Neuronal stem cell (in vitro differentiated cells): ENCODE measurements around the gene ZAP70.

Experiments used
- DNase-seq: peaks from one replicate; pipeline ENCODE4 v3.0.0-alpha.2; 2013; ENCODE audit warnings: low spot score
- H2AFZ ChIP-seq: one replicate; pipeline ENCODE4 v1.6.1; 2013; ENCODE audit warnings: mild to moderate bottlenecking, low read length, inconsistent platforms
- H2AK5ac ChIP-seq: 2 replicates; pipeline ENCODE4 v1.6.1; 2013; ENCODE audit warnings: low read depth, mild to moderate bottlenecking, inconsistent platforms, low read length, moderate library complexity, mixed read lengths
- H2BK120ac ChIP-seq: 2 replicates; pipeline ENCODE4 v1.6.1; 2013; ENCODE audit warnings: low read depth, mild to moderate bottlenecking, inconsistent platforms, low read length, moderate library complexity, mixed read lengths
- H2BK12ac ChIP-seq: one replicate; pipeline ENCODE4 v1.6.1; 2013; ENCODE audit warnings: low read length, inconsistent platforms
- H2BK15ac ChIP-seq: 2 replicates; pipeline ENCODE4 v1.6.1; 2013; ENCODE audit warnings: mild to moderate bottlenecking, low read length, inconsistent platforms, mixed read lengths
- H2BK5ac ChIP-seq: one replicate; pipeline ENCODE4 v1.6.1; 2013; ENCODE audit warnings: inconsistent platforms, mild to moderate bottlenecking, low read length, moderate library complexity
- H3K14ac ChIP-seq: one replicate; pipeline ENCODE4 v1.6.1; 2013; ENCODE audit warnings: low read length, inconsistent platforms
- H3K18ac ChIP-seq: 2 replicates; pipeline ENCODE4 v1.6.1; 2013; ENCODE audit warnings: low read length, inconsistent platforms
- H3K23ac ChIP-seq: 2 replicates; pipeline ENCODE4 v1.6.1; 2013; ENCODE audit warnings: low read depth, mild to moderate bottlenecking, mixed read lengths, low read length, inconsistent platforms; ENCODE audit not compliant: poor library complexity
- H3K27ac ChIP-seq: replicated peaks from 3 replicates; pipeline ENCODE4 v1.5.1; 2013; ENCODE audit warnings: low read length, inconsistent platforms
- H3K27me3 ChIP-seq, 3 experiments: 2 replicates each; pipeline ENCODE4 v1.6.1; 2013; ENCODE audit warnings: low read length in 3 of 3, mild to moderate bottlenecking in 2 of 3, inconsistent platforms in 1 of 3, low read depth in 1 of 3, mixed read lengths in 1 of 3, moderate library complexity in 1 of 3; ENCODE audit not compliant: control insufficient read depth in 3 of 3, insufficient read depth in 3 of 3
- H3K36me3 ChIP-seq, 2 donors: replicated peaks in 1 of 2; 2 replicates each; pipeline ENCODE4 v1.6.1; 2013; ENCODE audit warnings: low read length in 2 of 2; ENCODE audit not compliant: control insufficient read depth in 2 of 2, insufficient read depth in 2 of 2
- H3K4ac ChIP-seq: 2 replicates; pipeline ENCODE4 v1.6.1; 2013; ENCODE audit warnings: inconsistent platforms, mild to moderate bottlenecking, low read length, moderate library complexity
- H3K4me1 ChIP-seq, 2 donors: 1 replicate in 1 of 2; 2 replicates in 1 of 2; pipeline ENCODE4 v1.6.1; 2013; ENCODE audit warnings: low read length in 2 of 2, low read depth in 1 of 2; ENCODE audit not compliant: control insufficient read depth in 2 of 2, insufficient read depth in 1 of 2
- H3K4me2 ChIP-seq: one replicate; pipeline ENCODE4 v1.6.1; 2013; ENCODE audit warnings: mild to moderate bottlenecking, low read length, inconsistent platforms; ENCODE audit not compliant: insufficient read depth, poor library complexity, severe bottlenecking
- H3K4me3 ChIP-seq, 2 donors: 2 replicates each; pipeline ENCODE4 v1.5.1; 2013; ENCODE audit warnings: low read length in 2 of 2, mild to moderate bottlenecking in 2 of 2, inconsistent platforms in 1 of 2, moderate library complexity in 1 of 2
- H3K79me1 ChIP-seq: one replicate; pipeline ENCODE4 v1.6.1; 2013; ENCODE audit warnings: low read depth, mild to moderate bottlenecking, inconsistent platforms, low read length, moderate library complexity
- H3K9ac ChIP-seq: one replicate; pipeline ENCODE4 v1.6.1; 2013; ENCODE audit warnings: mild to moderate bottlenecking, low read depth, low read length, inconsistent platforms; ENCODE audit not compliant: poor library complexity
- H3K9me3 ChIP-seq, 2 donors: replicated peaks in 1 of 2; 2 replicates each; pipeline versions ENCODE3 to v1.6.1; 2013; ENCODE audit warnings: low read length in 2 of 2, mild to moderate bottlenecking in 2 of 2, inconsistent platforms in 1 of 2, low read depth in 1 of 2, mixed read lengths in 1 of 2, moderate library complexity in 1 of 2; ENCODE audit not compliant: control insufficient read depth in 2 of 2, insufficient read depth in 1 of 2
- H4K8ac ChIP-seq: one replicate; pipeline ENCODE4 v1.6.1; 2013; ENCODE audit warnings: low read depth, mild to moderate bottlenecking, inconsistent platforms, low read length, moderate library complexity
- H4K91ac ChIP-seq: one replicate; pipeline ENCODE4 v1.6.1; 2013; ENCODE audit warnings: low read length, low read depth, mild to moderate bottlenecking, inconsistent platforms; ENCODE audit not compliant: poor library complexity
- WGBS, 2 donors: extraction: QIAGEN DNeasy Blood & Tissue Kit; methylation state at CpG; one replicate each; pipeline ENCODE4 v1.1.7; 2013; ENCODE audit warnings: missing lambda C conversion rate in 2 of 2, mixed read lengths in 1 of 2; ENCODE audit not compliant: insufficient read length in 2 of 2, insufficient replicate concordance in 1 of 2; ENCODE audit errors: extremely low coverage in 2 of 2; 5-methylcytosine and 5-hydroxymethylcytosine counted together

Gene ZAP70

GRCh38 chr2:97728091-97728731 lies 14.8 kb downstream of the ZAP70 start:
- no peak overlapping the region for H3K18ac ChIP-seq
- no peak overlapping the region for H4K8ac ChIP-seq
- no peaks in the 10 kb centered on the region for H3K27me3 ChIP-seq
- no peak overlapping the region for H2AK5ac ChIP-seq
- H2BK15ac ChIP-seq: no peak overlapping the region
- no peak overlapping the region for H3K4me2 ChIP-seq
- no peaks in the 10 kb centered on the region for H3K4me1 ChIP-seq
- no peak overlapping the region for H2BK120ac ChIP-seq
- H4K91ac ChIP-seq: no peak overlapping the region
- no peak overlapping the region for H3K4ac ChIP-seq
- H3K4me3 ChIP-seq: no peak overlapping the region
- H3K14ac ChIP-seq: no peak overlapping the region
- no peaks in the 10 kb centered on the region for H3K79me1 ChIP-seq
- H3K36me3 ChIP-seq: no peaks in the 10 kb centered on the region
- no peak overlapping the region for H2BK5ac ChIP-seq
- no peak overlapping the region for H3K9ac ChIP-seq
- H3K23ac ChIP-seq: no peak overlapping the region
- WGBS, 2 donors: no CpG with 5 or more reads among the region's 12 CpGs
- no peak overlapping the region for H3K27ac ChIP-seq
- no peak overlapping the region for H2AFZ ChIP-seq
- no peak overlapping the region for H2BK12ac ChIP-seq
- peaks cover 0 to 3% of the 10 kb centered on the region in 2 donors for H3K9me3 ChIP-seq
- no peak for DNase-seq

- WGBS, 2 donors: no CpG with 5 or more reads among the region's 1 CpG
These were observed 16.9 kb downstream of the ZAP70 start for GRCh38 chr2:97730245-97730644.

GRCh38 chr2:97731274-97732020 lies 18.1 kb downstream of the ZAP70 start:
- H3K36me3 ChIP-seq: no peaks in the 10 kb centered on the region
- no peak overlapping the region for H2AK5ac ChIP-seq
- peak overlapping the region; percentile 38 for H3K9ac ChIP-seq
- H3K14ac ChIP-seq: peak overlapping the region; percentile 21
- peak overlapping the region; percentile 6 for H4K8ac ChIP-seq
- no peak overlapping the region for H2BK15ac ChIP-seq
- no peaks in the 10 kb centered on the region for H3K27me3 ChIP-seq
- peaks cover 0 to 1% of the 10 kb centered on the region in 2 donors for H3K4me1 ChIP-seq
- no peak overlapping the region for H3K23ac ChIP-seq
- no peak overlapping the region for H2BK5ac ChIP-seq
- H3K79me1 ChIP-seq: peaks cover 2% of the 10 kb centered on the region
- peak overlapping the region; percentile 70 for H3K18ac ChIP-seq
- H3K4me3 ChIP-seq: no peak overlapping the region
- H2BK12ac ChIP-seq: no peak overlapping the region
- H3K27ac ChIP-seq: no peak overlapping the region
- H3K4me2 ChIP-seq: no peak overlapping the region
- no peak for DNase-seq
- H3K4ac ChIP-seq: no peak overlapping the region
- peaks cover 0 to 3% of the 10 kb centered on the region in 2 donors for H3K9me3 ChIP-seq
- no CpG with 5 or more reads among the region's 12 CpGs for WGBS, 2 donors
- H4K91ac ChIP-seq: no peak overlapping the region
- no peak overlapping the region for H2BK120ac ChIP-seq
- H2AFZ ChIP-seq: no peak overlapping the region

More at GRCh38 chr2:97730245-97730644, 16.9 kb downstream of the ZAP70 start:
- Histone ChIP-seq H3K4me3 (no peak overlapping the region), H3K14ac (no peak overlapping the region), H2BK12ac (no peak overlapping the region), H3K4me2 (no peak overlapping the region), H2AFZ (no peak overlapping the region), H3K27ac (no peak overlapping the region), H3K79me1 (peaks cover 2% of the 10 kb centered on the region), H4K91ac (no peak overlapping the region), H3K9ac (no peak overlapping the region), H3K4ac (no peak overlapping the region), H3K27me3 (no peaks in the 10 kb centered on the region), H3K4me1 (no peaks in the 10 kb centered on the region), H3K9me3 (peaks cover 0 to 3% of the 10 kb centered on the region in 2 donors), H3K23ac (no peak overlapping the region), H2BK5ac (no peak overlapping the region), H2BK120ac (no peak overlapping the region), H4K8ac (no peak overlapping the region), H2BK15ac (no peak overlapping the region), H2AK5ac (no peak overlapping the region), H3K18ac (no peak overlapping the region), H3K36me3 (no peaks in the 10 kb centered on the region)
- DNase-seq: no peak
